OCI-LY3 (cell line): Measurements from ENCODE around the gene PER1.
A peak's percentile ranks its signal among the peaks of the same experiment; 100 is the strongest.
"Not testable (repeated sequence)": the region's sequence is repeated elsewhere in the genome, so short reads cannot be mapped to it uniquely, and the experiment has no call there.

ENCODE experiments used
- H2AFZ ChIP-seq: fragments of 200-600, 300-600 bp; shearing (Covaris generic); 2 replicates; pipeline ENCODE4 v1.6.0; 2014; ENCODE audit warnings: antibody characterized with exemption, low read depth, low read length
- H3K27ac ChIP-seq: fragments of 200-600, 300-600 bp; sonication (generic); 2 replicates; pipeline ENCODE4 v1.5.1; 2014; ENCODE audit warnings: mild to moderate bottlenecking, low read length, moderate library complexity, mixed read lengths
- H3K27me3 ChIP-seq: fragments of 200-600, 300-600 bp; sonication (generic); 2 replicates; pipeline ENCODE4 v1.6.1; 2014; ENCODE audit warnings: low read depth, low read length, mixed read lengths
- H3K36me3 ChIP-seq: fragments of 200-600, 300-600 bp; sonication (generic); replicated peaks from 2 replicates; pipeline ENCODE3; 2014; ENCODE audit warnings: low read depth, low read length, mixed read lengths
- H3K4me1 ChIP-seq: fragments of 300-600, 200-600 bp; sonication (generic); 2 replicates; pipeline ENCODE4 v1.6.1; 2014; ENCODE audit warnings: low read length, mixed read lengths
- H3K4me2 ChIP-seq: fragments of 200-600, 300-600 bp; sonication (generic); 2 replicates; pipeline ENCODE4 v1.6.1; 2014; ENCODE audit warnings: low read length, mixed read lengths
- H3K4me3 ChIP-seq: fragments of 300-600, 200-600 bp; sonication (generic); 2 replicates; pipeline ENCODE4 v1.5.1; 2014; ENCODE audit warnings: antibody characterized with exemption, mild to moderate bottlenecking, low read length, moderate library complexity
- H3K79me2 ChIP-seq: fragments of 300-600, 200-600 bp; shearing (Covaris generic); 2 replicates; pipeline ENCODE4 v1.6.1; 2014; ENCODE audit warnings: mild to moderate bottlenecking, low read length, mixed read lengths
- H3K9ac ChIP-seq: fragments of 300-600, 200-600 bp; shearing (Covaris generic); 2 replicates; pipeline ENCODE4 v1.6.0; 2014; ENCODE audit warnings: mild to moderate bottlenecking, low read length, moderate library complexity
- H3K9me3 ChIP-seq: fragments of 200-600, 300-600 bp; shearing (Covaris generic); 2 replicates; pipeline ENCODE4 v1.6.1; 2014; ENCODE audit warnings: low read length, mixed read lengths; ENCODE audit not compliant: insufficient read depth
- H4K20me1 ChIP-seq: fragments of 200-600, 300-600 bp; sonication (generic); 2 replicates; pipeline ENCODE4 v1.6.1; 2016; ENCODE audit warnings: low read length, mixed read lengths; ENCODE audit not compliant: insufficient read depth
- EZH2phosphoT487 ChIP-seq: fragments of 200-600 bp; shearing (Covaris generic); IDR thresholded peaks from 2 replicates; pipeline ENCODE4 v1.6.1; 2018; ENCODE audit warnings: antibody characterized with exemption, mixed run types, low read depth
- TF ChIP-seq, protein P1 (sequence below): fragments of 200-600, 300-600 bp; sonication (generic); IDR thresholded peaks from 2 replicates; pipeline ENCODE4 v1.5.1; 2014; ENCODE audit warnings: antibody characterized with exemption, low read length, low read depth

The PER1 gene

DNA sequence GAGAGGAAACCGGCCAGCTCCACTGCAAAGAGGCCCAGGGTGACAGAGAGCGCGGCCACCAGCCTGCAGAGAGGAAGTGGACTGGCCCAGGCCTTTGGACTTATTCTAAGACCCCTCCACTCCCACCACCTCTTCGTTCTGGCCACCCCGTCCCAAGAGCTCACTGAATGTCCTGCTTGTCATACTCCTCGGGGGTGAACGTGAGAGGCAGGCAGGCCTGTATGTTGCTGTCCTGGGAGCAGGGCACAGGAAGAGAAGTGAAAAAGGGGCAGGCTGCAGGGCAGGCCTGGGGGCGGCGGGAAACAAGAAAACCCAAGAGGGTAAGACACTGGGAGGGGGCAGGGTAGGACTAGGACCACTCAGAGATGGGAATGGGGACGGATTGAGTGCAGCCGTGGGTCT lies 23.6 kb upstream of the PER1 start:
- H3K4me2 ChIP-seq: peak overlapping the region; percentile 94
- H3K4me1 ChIP-seq: peaks cover 20% of the 10 kb centered on the region
- H3K79me2 ChIP-seq: no peaks in the 10 kb centered on the region
- peak overlapping the region; percentile 84 for H3K9ac ChIP-seq
- TF ChIP-seq, protein P1, sequence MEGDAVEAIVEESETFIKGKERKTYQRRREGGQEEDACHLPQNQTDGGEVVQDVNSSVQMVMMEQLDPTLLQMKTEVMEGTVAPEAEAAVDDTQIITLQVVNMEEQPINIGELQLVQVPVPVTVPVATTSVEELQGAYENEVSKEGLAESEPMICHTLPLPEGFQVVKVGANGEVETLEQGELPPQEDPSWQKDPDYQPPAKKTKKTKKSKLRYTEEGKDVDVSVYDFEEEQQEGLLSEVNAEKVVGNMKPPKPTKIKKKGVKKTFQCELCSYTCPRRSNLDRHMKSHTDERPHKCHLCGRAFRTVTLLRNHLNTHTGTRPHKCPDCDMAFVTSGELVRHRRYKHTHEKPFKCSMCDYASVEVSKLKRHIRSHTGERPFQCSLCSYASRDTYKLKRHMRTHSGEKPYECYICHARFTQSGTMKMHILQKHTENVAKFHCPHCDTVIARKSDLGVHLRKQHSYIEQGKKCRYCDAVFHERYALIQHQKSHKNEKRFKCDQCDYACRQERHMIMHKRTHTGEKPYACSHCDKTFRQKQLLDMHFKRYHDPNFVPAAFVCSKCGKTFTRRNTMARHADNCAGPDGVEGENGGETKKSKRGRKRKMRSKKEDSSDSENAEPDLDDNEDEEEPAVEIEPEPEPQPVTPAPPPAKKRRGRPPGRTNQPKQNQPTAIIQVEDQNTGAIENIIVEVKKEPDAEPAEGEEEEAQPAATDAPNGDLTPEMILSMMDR: no peak
- TF ChIP-seq EZH2phosphoT487: no peak
- no peaks in the 10 kb centered on the region for H3K36me3 ChIP-seq
- H2AFZ ChIP-seq: peak overlapping the region; percentile 28
- peak overlapping the region; percentile 67 for H3K27ac ChIP-seq
- no peaks in the 10 kb centered on the region for H4K20me1 ChIP-seq
- H3K27me3 ChIP-seq: no peaks in the 10 kb centered on the region
- peak overlapping the region; percentile 96 for H3K4me3 ChIP-seq
- H3K9me3 ChIP-seq: no peaks in the 10 kb centered on the region

DNA sequence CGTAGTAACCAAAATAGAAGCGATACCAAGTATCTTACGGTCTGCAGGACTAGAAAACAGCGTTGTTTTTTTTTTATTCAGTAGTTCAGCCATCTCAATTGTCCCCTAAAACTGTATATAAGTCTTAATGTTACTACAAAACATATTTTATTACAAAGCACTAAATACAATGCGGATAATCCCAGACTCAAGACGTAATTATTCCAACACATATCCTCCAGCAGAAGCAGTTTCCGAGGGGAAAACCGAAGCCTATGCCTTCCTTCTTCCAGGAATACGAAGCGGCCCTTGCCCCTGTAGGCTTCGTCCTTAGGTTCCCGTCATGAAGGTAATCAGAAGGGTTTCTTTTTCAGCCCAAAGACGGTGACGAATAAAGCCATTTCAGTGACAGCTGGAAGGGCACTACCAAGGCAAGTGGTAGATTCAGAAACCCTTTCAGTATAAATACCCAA lies 21.7 kb upstream of the PER1 start:
- peak overlapping the region; percentile 77 for H3K4me3 ChIP-seq
- no peak for TF ChIP-seq EZH2phosphoT487
- TF ChIP-seq, protein P1: no peak
- no peaks in the 10 kb centered on the region for H3K36me3 ChIP-seq
- H3K27ac ChIP-seq: peak overlapping the region; percentile 85
- H3K4me2 ChIP-seq: peak overlapping the region; percentile 84
- H4K20me1 ChIP-seq: no peaks in the 10 kb centered on the region
- no peaks in the 10 kb centered on the region for H3K9me3 ChIP-seq
- H2AFZ ChIP-seq: 0 out of 2 replicates have a peak overlapping the region, but pooled peaks have one; percentile 14
- no peaks in the 10 kb centered on the region for H3K27me3 ChIP-seq
- H3K79me2 ChIP-seq: no peaks in the 10 kb centered on the region
- H3K9ac ChIP-seq: peak overlapping the region; percentile 70
- H3K4me1 ChIP-seq: peaks cover 20% of the 10 kb centered on the region

DNA sequence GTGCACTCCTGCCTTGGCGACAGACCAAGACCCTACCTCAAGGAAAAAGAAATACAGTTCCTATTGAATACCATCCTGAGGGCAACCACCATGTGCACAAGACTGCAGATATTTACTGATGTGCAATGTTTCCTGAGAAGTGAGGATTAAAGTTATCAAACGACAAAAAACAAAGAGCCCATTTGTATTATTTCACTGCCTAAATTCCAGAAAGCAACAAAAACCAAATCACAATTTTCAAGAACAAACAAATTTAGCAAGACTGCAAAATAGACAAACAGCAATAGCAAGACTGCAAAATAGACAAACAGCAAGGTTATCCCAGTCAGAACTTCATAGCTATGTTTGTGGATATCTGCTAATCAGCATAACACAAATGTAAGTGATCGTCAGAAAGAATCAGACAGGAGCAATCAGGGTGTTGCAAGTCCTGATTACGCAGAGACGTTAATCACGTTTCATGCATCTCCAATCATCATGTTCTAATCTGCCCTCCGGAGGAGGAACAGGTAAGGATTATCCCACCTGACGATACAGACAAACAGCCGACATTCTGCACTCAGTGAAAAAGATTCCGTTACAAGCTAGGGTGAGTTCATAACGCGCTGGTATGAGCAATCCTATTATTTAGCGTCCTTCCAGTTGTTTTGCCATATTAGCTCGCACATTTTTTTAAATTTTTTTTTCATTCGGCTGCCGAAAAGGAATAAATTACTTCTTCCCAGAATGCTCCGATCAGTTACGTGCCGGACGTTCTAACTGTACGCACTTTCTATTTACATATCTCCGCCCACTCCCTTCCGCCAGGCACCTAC lies 21.1 kb upstream of the PER1 start:
- Histone ChIP-seq H3K4me3 (peak overlapping the region; percentile 77), H3K27me3 (no peaks in the 10 kb centered on the region), H3K4me2 (peak overlapping the region; percentile 84), H3K27ac (peak overlapping the region; percentile 85), H3K4me1 (peaks cover 20% of the 10 kb centered on the region), H3K36me3 (no peaks in the 10 kb centered on the region), H2AFZ (no peak overlapping the region), H3K9ac (peak overlapping the region; percentile 70), H3K79me2 (no peaks in the 10 kb centered on the region), H3K9me3 (no peaks in the 10 kb centered on the region), H4K20me1 (no peaks in the 10 kb centered on the region)
- TF ChIP-seq EZH2phosphoT487: no peak
- TF ChIP-seq, protein P1: no peak

DNA sequence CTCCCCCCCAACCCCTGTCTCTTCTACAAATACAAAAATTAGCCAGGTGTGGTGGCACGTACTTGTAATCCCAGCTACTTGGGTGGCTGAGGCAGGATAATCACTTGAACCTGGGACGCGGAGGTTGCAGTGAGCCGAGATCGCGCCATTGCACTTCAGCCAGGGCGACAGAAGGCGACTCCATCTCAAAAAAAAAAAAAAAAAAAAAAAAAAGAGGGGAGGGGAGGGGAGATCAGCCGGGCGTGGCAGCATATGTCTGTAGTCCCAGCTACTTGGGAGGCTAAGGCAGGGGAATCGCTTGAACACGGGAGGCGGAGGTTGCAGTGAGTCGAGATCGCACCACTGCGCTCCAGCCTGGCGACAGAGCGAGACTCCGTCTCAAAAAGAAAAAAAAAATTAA lies 18.0 kb upstream of the PER1 start:
- H3K4me1 ChIP-seq, H3K36me3 ChIP-seq, H3K4me2 ChIP-seq, H3K4me3 ChIP-seq, H4K20me1 ChIP-seq, H2AFZ ChIP-seq, H3K9me3 ChIP-seq, H3K9ac ChIP-seq, H3K27ac ChIP-seq, H3K79me2 ChIP-seq, H3K27me3 ChIP-seq: not testable (repeated sequence)
